NCI-H146 treated with DMSO at 0.1 percent for 48 hours (cell line): Measurements from ENCODE around the gene CNTNAP5.

Source experiments
- DNase-seq: peaks from one replicate; lab custom pipeline; 2025; ENCODE audit not compliant: unreplicated experiment; lab: John Stamatoyannopoulos, UW

CNTNAP5 gene

DNA sequence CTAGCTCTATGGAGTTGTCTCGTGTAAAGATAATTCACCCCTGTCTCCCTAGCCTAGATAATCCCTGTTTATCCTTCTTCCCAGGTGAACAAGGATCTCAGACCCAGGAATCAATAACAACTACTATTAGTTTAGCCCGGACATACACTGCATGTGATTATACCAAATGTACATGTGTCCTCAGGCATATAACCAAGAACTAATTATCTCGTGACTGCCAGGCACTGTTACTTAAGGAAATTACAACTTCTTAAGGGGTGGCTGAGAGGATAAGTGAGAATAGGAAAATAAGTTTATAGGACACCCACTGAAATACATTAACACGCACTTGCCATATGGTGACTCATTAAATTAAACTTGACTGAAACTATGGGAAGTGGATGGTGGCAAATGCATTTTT is 126.6 kb downstream of the CNTNAP5 start:
- no peak for DNase-seq

DNA sequence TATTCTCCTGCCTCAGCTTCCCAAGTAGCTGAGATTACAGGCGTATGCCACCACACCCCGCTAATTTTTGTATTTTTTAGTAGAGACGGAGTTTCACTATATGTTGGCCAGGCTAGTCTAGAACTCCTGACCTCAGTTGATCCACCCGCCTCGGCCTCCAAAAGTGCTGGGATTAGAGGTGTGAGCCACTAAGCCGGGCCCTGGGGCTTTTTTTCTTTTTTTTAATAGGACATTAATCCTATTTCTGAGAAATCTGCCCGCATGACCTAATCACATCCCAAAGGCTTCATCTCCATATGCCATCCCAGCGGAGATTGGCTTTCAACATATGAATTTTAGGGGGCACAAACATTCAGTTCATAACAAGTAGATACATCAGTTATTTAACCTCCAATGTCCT is 128.6 kb downstream of the CNTNAP5 start:
- no peak for DNase-seq

- DNase-seq, result no peak
These were observed 134.1 kb downstream of the CNTNAP5 start for GRCh38 chr2:124159166-124159565.

GRCh38 chr2:124161542-124161941 is 136.5 kb downstream of the CNTNAP5 start:
- DNase-seq, result no peak

DNA sequence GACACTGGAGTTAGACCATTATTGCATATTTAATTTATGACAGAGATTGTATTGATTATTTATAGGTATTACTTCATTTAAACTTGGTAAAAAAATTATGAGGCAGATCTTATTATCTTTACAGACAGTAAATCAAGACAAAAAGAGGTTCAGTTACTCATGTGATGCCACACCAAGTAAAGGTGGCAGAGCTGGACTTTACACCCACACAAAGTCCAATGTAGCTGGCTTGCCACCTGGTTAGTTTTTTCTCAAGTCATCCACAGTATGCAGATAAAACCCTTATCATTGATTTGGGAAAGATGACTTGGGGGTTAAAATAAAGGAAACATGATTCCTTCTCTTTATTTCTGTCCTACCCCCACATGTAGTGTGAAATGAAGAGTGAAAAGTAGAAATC is 137.2 kb downstream of the CNTNAP5 start:
- no peak for DNase-seq

- DNase-seq, result no peak
These were observed 138.8 kb downstream of the CNTNAP5 start for GRCh38 chr2:124163840-124164239.

DNA sequence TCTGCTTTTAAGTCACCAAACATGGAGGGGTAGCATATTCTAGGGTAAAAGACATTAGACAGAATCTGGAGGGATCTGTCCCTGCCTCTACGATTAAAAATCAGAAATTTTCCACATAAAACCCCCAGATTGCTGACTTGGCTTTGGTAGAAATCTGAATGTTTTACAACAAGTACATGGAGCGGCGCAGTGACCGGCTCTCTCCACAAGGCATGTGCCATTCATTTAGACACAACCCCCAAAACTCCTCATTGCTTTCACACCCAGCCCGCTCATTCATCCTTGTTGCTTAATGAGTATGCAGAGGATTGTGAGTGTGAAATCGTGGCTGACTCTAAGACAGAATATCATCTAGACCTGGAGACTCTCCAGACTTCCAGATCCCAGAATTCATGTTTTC is 140.6 kb downstream of the CNTNAP5 start:
- DNase-seq, result no peak

DNA sequence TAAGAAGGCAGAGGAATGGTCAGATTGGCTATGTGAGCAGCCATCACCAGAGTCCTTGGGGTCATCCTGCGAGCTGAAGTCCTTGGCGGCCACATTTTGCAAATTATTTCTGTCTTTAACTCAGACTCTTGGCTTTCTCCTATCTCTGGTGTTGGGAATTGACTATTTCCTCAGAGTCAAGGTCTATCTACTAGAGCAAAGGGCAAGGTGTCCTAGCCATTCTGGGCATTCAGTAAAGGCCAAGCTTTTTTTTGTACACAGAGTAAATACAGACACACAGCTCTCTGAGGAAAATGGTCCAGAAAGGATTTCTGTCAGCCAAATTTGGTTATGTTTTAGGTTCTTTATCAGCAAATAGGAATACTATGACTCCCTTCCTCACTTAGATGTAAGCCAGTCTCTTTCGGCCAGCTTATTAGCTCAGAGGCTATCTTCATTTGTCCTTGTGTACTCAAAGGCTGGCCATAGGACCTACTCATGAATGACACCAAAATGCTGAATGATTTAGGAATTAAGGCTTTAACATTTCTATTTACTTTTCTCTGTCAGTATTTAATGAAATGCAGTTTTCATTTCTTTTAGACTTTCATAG is 146.5 kb downstream of the CNTNAP5 start:
- DNase-seq, result no peak

GRCh38 chr2:124178719-124179118 is 153.6 kb downstream of the CNTNAP5 start:
- no peak for DNase-seq

GRCh38 chr2:124180635-124181034 is 155.5 kb downstream of the CNTNAP5 start:
- no peak for DNase-seq

DNA sequence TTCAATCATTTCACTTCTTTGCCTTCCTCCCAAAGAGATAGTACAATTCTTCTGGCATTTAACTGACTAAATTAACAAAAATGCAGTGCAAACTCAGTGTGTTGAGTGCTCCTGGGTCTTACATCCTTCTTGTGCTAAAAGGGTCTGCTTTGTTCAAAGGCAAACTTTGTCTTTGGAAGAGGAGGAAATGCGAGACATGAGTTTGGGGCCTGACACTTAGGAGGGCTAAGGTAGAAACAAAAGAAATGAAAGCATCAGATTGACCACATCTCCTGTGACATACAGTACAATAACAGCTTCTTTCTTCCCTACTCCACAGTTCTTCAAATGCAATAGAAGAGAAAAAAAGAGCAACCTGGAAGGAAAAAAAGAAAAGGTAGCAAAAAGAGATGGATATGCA is 161.7 kb downstream of the CNTNAP5 start:
- DNase-seq, result no peak

DNA sequence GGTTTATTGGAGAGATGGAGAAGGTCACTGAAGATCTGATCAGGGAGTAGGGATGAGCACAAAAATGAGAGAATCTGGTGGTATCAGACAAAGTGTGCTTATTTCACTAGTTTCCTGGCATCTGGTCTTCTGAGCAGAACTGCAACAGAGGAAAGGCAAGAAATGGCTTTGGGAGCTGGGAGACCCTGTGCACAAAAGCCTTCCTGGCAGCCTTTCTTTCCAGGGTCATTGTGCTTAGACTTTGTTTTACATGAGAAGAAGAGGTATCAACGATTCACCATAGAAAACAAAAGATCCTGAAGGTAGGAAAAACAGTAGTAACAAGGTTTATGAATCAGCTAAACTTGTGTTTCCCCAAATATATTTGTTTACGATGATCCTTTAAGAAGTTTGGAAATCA is 162.9 kb downstream of the CNTNAP5 start:
- DNase-seq, result no peak

DNA sequence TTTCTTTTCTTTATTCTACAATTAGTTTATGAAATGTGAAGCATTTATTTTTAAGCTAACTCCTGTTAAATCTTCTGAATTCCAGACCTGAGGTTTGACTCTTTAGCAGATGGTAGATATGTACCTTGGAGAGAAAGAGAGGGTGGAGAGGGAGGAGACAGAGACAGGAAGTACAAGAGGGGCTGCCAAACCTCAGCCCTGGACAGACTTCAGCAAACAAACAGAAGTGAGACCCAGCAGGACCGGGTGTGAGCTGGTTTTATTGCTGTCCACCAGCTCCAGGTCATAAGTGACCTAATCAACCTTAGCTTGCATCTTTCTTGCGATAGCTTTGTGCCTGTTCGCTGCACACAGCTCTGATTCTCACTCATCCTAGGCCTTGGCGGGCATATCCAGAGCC is 168.6 kb downstream of the CNTNAP5 start:
- DNase-seq, result no peak

GRCh38 chr2:124201713-124202112 is 176.6 kb downstream of the CNTNAP5 start:
- no peak for DNase-seq

- no peak for DNase-seq
These were observed 184.4 kb downstream of the CNTNAP5 start for GRCh38 chr2:124209441-124209840.

DNA sequence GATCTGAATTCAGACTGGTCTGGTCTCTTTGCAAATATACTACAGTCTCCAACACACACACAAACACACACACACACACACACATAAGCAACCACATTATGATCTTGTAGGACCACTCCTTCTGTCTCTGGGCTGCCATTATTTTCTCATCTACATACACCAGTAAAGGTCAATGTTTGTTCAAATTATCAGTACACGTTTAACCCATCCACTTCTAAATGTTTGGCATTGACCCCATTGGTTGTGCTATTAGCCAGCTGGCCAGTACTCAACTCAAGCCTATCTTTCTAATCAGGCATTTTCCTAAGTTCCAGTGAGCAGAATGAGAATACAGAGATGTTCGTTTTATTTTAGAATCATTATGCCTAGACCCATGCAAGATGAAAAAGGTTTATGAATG is 186.4 kb downstream of the CNTNAP5 start:
- no peak for DNase-seq

DNA sequence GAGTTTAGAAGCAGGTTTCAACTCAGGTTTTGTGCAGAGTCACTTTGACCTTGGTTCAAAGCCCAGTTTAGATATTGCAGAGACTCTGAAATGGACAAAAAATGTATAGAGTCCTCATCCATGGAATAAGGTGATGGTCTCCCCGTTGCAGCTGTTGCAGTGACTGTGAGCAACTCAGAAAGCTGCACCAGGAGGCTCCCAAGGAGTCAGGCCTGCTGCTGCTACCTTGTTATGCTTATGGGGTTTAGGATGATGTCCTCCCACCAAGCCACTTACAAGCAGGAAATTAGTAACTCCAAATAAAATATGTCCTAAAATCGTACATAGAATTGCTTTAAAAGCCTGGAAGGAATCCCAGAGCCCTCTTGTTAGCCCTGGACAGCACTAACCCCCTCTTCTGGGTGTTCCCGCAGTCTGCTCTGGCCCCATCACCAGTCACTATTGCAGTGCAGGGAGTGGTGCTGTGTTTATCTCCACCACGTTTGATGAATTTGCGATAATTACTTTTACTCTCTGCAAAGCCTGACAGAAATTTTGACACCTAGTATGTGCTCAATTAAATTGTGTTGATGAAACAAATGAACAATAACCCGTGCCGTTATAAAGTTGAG is 189.0 kb downstream of the CNTNAP5 start:
- no peak for DNase-seq

- DNase-seq, result no peak
These were observed 221.1 kb downstream of the CNTNAP5 start for GRCh38 chr2:124246170-124246569.

DNA sequence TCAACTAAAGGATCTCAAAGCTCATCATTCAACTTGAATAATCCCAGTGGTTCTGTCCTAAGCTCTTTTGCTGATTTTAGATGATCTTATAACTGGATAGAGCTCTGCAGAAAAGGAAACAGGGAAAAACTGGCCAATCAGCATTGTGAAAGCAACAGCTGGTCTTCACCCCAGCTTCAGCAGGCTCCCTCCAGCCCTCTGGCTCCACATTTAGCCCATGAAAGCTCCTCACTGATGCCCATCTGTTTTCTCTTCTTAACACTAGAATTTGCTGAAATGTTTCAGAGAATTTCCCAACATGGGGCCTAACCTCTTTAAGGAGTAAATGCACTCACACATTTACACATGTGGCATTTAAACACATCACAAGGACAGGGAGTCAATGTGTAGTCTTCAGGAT is 223.3 kb downstream of the CNTNAP5 start:
- no peak for DNase-seq

GRCh38 chr2:124250433-124250832 is 225.3 kb downstream of the CNTNAP5 start:
- DNase-seq, result peak; percentile 77

- no peak for DNase-seq
These were observed 229.5 kb downstream of the CNTNAP5 start for GRCh38 chr2:124254621-124255020.

DNA sequence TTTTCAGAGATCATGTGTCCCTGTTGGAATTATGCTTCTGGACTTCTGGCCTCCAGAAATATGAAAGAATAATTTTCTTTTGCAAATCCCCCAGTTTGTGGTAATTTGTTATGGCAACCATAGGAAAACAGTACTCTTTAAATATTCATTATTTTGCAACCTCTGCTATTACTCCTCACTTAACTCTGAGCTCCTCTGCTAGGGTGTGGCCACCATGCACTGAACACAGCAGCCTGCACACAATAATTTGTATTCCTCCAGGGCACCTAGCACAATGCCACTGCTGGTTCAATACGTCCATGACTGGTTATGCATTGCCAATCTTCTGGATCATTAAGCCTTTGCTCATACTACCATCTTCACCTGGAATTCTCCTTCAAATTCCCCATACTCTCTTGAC is 232.0 kb downstream of the CNTNAP5 start:
- DNase-seq, result no peak
